Natural killer cell treated with Interleukin-12 subunit alpha and Interleukin-12 subunit beta and Interleukin-15 and Interleukin-18, amount 100 ng/mL, for 72 hours (primary cell): ENCODE data around the gene TMEM219. TPM values are rescaled to one million over a fixed set of nuclear protein-coding genes. Genes with fewer than 3 reads are reported as not detected.

Experiments used
- ATAC-seq, 2 donors: fragments of 150-1000 bp; cut with Tn5 transposase in 1 of 2; sonication (Bioruptor Pico), chemical (Tn5 transposase) in 1 of 2; 2 replicates each; pipeline ENCODE4 v1.10.0; 2021
- DNase-seq: peaks from one replicate; pipeline ENCODE4 v3.0.0; 2022; ENCODE audit warnings: low spot score
- H3K27ac Mint-ChIP-seq, 2 donors: 1 replicate in 1 of 2; 2 replicates in 1 of 2; pipeline ENCODE4 v1.8.0; 2022; ENCODE audit warnings: mixed read lengths in 2 of 2, mild to moderate bottlenecking in 1 of 2, moderate library complexity in 1 of 2
- H3K27me3 Mint-ChIP-seq, 2 donors: 1 replicate in 1 of 2; 2 replicates in 1 of 2; pipeline ENCODE4 v1.8.0; 2022; ENCODE audit warnings: mixed read lengths in 2 of 2
- H3K36me3 Mint-ChIP-seq: one replicate; pipeline ENCODE4 v1.8.0; 2022; ENCODE audit warnings: mixed read lengths
- H3K4me1 Mint-ChIP-seq, 2 donors: 1 replicate in 1 of 2; 2 replicates in 1 of 2; pipeline ENCODE4 v1.8.0; 2022; ENCODE audit warnings: low read depth in 2 of 2, mixed read lengths in 2 of 2, mild to moderate bottlenecking in 1 of 2
- H3K4me3 Mint-ChIP-seq: one replicate; pipeline ENCODE4 v1.8.0; 2022; ENCODE audit warnings: mixed read lengths
- H3K9me3 Mint-ChIP-seq: 2 replicates; pipeline ENCODE4 v1.8.0; 2022; ENCODE audit warnings: mixed read lengths
- total RNA-seq, 2 donors: library from RNA; stranded (reverse); gene quantifications; one replicate each; pipeline ENCODE4 v1.2.3, GENCODE V29; 2022

TMEM219 gene
- total RNA-seq, 2 donors from 2014 or later, result 44.3 to 51.6 TPM

DNA sequence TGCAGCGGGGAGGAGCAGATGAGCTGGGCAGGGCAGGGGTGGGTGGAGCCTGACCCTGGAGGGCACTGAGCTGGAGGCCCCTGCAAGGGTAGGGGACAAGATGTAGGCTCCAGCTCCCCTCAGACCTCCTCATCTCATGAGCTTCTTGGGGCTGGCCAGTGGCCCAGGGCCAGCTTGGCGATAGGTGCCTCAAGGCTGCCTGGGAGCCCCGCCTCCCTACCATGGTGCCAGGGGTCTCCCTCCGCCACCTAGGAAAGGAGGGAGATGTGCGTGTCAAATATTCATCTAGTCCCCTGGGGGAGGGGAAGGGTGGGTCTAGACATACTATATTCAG lies 29.7 kb downstream of the TMEM219 start:
- Mint-ChIP-seq H3K36me3 (peaks cover 6% of the 10 kb centered on the region), H3K27me3 (no peaks in the 10 kb centered on the region), H3K27ac (no peak overlapping the region), H3K4me1 (peaks cover 22 to 24% of the 10 kb centered on the region in 2 donors), H3K9me3 (no peaks in the 10 kb centered on the region), H3K4me3 (no peak overlapping the region)
- no peak for DNase-seq
- no peak for ATAC-seq

DNA sequence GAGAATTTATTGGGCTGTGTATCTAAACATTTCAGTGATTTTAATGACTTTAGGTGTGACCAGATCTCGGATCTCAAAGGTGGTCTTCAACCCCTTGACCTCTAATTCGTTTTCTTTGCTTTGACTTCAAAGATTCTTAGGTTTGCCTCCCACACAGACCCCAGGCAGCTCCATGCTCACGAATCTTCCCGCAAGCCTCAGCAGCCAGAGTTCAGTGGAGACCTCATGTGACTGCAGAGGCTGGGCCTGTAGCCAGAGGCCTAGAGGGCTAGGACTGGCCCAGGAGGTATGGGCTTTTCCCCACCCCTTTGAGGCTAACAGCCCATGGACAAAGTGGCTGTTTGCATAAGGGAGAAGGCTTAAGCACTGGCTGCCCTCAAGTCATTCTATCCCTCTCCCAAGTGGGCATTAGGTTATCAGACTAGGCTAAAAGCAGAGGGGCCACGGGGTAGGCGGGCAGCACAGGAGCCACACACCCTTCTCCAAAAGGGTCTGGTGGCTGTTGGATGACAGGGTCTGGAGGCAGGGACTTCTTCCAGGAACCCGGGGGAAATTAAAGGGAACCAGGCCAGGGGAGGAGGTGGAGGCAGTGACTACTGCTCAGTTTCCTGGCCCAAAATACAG lies 30.6 kb downstream of the TMEM219 start:
- DNase-seq, result no peak
- Mint-ChIP-seq H3K27me3 (no peaks in the 10 kb centered on the region), H3K36me3 (peaks cover 6% of the 10 kb centered on the region), H3K9me3 (no peaks in the 10 kb centered on the region), H3K27ac (peak overlapping the region in 1 of 2 donors; percentile 61), H3K4me1 (peaks cover 27 to 29% of the 10 kb centered on the region in 2 donors), H3K4me3 (no peak overlapping the region)
- ATAC-seq, result no peak

DNA sequence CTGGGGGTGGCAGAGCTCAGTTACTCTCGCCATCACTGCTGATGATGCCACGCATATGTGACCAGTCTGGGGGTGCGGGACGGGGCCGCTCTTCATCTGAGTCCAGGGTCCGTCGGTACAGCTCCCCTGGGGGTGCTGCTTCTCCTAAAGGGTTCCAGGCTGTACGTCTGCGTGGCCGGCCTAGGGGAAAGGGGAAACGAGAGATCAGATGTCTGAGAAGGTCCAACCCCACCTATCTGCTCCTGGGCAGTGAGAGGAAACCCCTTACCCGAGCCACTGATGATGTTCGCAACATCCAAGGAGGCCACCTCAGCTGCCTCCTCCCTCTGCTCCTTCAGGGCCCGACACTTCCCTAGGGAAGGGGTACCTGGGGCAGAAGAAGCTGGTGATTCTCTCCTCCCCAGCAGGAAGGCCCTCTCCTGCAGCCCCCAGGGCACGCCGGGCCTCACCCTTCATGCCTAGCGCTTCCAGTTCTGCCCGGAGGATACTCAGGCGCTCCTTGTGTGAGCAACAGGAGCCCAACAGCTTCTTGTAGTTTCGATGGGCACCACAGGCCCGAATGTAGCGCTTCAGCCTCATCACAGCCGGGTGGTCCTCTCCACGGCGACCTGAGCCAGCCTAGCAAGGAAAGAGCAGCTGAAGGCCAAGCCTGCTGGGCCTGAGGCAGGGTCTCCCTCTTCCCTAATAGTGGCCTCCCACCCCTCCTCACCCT lies 31.5 kb downstream of the TMEM219 start:
- Mint-ChIP-seq H3K9me3 (no peaks in the 10 kb centered on the region), H3K36me3 (peaks cover 6% of the 10 kb centered on the region), H3K27me3 (no peaks in the 10 kb centered on the region), H3K27ac (peak overlapping the region; percentile 96 to 98), H3K4me1 (peaks cover 29 to 31% of the 10 kb centered on the region in 2 donors), H3K4me3 (no peak overlapping the region)
- ATAC-seq (no peak), DNase-seq (peak; percentile 53)

DNA sequence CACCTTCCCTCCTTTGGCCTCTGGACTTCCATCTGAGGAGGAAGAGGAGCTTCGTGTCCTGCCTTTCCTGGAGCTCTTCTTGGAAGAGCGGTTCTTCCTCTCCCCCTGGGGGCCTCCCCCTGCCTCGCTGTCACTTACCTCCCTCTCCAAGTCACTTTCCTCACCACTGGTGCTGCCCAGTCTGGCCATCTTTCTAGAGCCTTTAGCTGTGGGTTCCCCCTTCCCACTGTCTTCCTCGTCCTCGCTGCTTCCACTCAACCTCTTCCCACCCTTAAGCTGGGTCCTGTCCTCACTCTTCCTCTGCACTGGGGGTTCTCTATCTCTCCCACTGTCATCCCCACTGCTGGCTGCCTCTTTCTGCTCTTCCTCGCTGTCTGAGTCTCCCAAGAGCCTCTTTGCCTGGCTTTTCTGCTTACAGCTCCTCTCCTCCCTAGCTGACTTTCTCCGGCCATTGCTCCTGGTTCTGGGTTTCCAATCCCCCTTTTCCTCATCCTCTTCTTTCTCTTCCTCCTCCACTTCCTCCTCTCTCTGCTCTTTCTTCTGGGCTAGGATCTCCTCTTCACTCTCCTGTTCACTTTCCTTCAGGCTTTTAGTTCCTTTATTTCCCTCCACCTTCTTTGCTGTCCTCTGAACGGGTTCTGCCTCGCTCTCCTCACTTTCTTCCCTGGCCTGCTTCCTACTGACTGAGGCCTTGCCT lies 32.2 kb downstream of the TMEM219 start:
- H3K4me3 Mint-ChIP-seq, result peak overlapping the region; percentile 97
- peak overlapping the region; percentile 96 to 98 for H3K27ac Mint-ChIP-seq
- H3K4me1 Mint-ChIP-seq, result peaks cover 27 to 36% of the 10 kb centered on the region in 2 donors
- H3K9me3 Mint-ChIP-seq, result no peaks in the 10 kb centered on the region
- ATAC-seq (no peak), DNase-seq (peak; percentile 51)
- peaks cover 2% of the 10 kb centered on the region for H3K36me3 Mint-ChIP-seq
- no peaks in the 10 kb centered on the region for H3K27me3 Mint-ChIP-seq

DNA sequence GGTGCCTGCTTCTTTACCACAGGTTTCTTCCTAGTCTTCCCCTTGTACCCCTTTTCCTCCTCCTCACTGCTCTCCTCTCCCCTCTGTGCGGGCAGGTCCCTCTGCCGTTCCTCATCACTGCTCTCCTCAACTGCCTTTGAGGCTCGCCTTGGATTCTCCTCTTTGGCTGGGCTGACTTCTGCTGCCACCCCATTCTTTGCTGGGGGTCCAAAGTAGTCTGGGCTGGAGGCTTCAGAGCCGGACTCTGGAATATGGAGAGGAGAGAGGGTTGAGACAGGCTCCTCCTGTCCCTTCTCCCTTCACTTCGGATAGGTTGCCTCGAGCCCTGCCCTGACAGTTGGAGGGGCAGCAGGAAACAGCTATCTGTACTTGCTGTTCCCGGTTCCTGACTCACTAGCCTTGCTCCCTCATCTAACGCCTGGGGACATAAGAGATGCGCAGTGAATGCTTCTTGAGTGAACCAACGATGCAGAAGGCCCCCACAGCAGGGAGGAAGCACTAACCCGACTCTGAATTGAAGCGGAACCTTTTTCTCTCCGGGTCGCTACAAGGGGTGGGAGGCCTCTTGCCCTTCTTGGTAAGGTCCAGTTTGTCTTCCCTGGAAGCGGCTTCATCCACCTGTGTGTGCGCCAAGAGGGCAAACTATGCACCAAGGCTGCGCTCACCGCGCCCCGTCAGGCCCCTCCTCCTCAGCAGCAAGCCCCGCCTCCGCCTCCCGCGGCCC lies 32.9 kb downstream of the TMEM219 start:
- Mint-ChIP-seq H3K27me3 (no peaks in the 10 kb centered on the region), H3K36me3 (no peaks in the 10 kb centered on the region), H3K4me3 (peak overlapping the region; percentile 97), H3K9me3 (no peaks in the 10 kb centered on the region), H3K4me1 (peaks cover 25 to 43% of the 10 kb centered on the region in 2 donors), H3K27ac (peak overlapping the region; percentile 96 to 98)
- DNase-seq (peak; percentile 76), ATAC-seq (peak; percentile 51 to 53)

DNA sequence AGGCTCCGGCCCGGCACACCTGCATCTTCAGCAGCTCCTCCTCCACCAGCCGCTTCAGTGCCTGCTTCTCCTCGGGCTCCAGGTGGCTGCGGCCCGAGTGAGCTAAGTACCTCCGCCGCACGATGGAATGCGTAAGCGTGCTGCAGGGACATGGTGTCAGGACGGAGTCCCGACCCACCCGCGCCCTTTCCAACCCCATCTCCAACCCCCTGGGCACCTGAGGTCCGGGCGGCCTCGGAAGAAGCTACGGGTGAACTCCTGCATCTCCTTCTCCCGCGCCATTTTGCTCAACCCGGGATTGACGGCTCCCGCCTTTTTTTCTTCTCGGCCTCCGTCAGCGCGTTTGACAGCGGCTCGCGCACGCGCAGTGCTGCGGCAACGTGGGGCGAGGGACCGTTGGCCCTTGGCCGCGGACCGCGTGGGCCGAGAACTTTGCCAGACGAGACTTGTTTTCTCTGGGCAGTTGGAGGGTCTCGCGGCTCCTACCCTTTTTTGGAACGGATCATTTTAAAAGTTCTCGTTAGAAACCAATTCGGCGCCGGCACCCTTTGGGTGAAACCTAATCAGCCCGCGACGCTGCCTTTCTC lies 33.5 kb downstream of the TMEM219 start, which contains the start of gene HIRIP3:
HIRIP3 (minus strand) TSS at position 294 of the 587 bp plus-strand sequence; CDS start at position 282, 12 bp downstream.
- DNase-seq, result peak; percentile 91
- Mint-ChIP-seq H3K4me1 (peaks cover 25 to 44% of the 10 kb centered on the region in 2 donors), H3K27ac (peak within 1 kb of the TSS; percentile 96 to 98), H3K9me3 (no peaks in the 10 kb centered on the region), H3K36me3 (no peaks in the 10 kb centered on the region), H3K4me3 (peak within 1 kb of the TSS; percentile 97), H3K27me3 (no peaks in the 10 kb centered on the region)
- peak; percentile 77 to 82 for ATAC-seq

DNA sequence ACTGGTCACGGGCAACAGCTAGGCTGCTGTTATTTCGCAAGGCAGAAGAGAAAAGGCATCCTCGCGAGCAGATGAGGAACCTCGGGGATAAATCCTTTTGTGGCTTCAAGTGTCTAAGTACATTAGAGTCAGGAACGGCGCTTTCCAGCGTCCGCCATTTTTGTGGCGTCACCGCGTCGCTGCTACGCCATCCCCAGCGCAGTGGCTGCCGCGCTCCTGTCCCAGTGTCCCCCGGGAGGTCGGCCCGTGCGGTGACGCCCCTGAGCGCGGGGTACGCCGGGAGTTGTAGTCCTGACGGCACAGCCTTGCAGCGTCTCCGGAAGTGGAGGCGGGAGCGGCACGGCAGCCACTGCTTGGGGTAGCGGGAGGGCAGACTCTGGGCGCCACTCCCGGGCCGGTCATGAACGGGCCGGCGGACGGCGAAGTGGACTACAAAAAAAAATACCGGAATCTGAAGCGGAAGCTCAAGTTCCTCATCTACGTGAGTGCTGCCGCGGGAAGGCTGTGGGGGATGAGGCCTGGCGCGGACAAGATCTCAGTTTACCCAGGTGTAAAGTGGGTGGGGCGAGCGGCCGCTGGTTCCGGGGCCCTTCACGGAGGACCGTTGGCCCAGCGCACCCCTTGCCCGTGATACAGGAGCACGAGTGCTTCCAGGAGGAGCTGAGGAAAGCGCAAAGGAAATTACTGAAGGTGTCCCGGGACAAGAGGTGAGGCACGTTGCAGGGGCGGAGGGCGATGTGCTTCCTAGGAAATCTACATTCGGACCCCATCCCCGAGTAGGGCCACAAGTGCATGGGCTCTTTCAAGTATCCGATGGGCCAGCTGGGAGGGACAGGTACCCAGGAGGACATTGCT lies 34.3 kb downstream of the TMEM219 start, which contains the start of gene INO80E:
INO80E (plus strand) TSS at position 331 of the 855 bp plus-strand sequence; CDS start at position 401, 70 bp downstream.
- no peaks in the 10 kb centered on the region for H3K27me3 Mint-ChIP-seq
- DNase-seq, result peak; percentile 100
- peak within 1 kb of the TSS; percentile 97 for H3K4me3 Mint-ChIP-seq
- peak within 1 kb of the TSS; percentile 96 to 98 for H3K27ac Mint-ChIP-seq
- H3K9me3 Mint-ChIP-seq, result no peaks in the 10 kb centered on the region
- H3K36me3 Mint-ChIP-seq, result no peaks in the 10 kb centered on the region
- peaks cover 25 to 44% of the 10 kb centered on the region in 2 donors for H3K4me1 Mint-ChIP-seq
- peak; percentile 99 to 100 for ATAC-seq

DNA sequence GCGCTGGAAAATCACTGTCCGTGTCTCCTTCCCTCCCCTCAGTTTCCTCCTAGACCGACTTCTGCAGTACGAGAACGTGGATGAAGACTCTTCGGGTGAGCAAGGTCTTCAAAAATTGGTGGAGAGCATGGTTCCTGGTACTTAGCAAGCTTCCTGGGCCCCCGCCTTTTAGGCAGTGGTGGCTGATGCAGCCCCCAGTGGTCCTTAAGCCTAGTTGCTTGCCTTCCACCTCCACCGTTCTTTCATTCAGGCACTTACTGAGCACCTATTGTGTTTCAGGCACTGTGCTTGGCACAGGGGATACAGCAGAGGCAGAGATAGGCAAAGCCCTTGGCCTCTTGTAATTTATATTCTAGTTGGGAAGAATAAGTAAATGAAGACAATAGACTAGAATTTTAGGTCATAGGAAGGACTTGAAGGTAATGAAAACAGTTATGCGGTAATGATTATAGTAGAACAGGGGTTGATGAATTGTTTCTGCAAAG lies 34.9 kb downstream of the TMEM219 start:
- no peak for ATAC-seq
- H3K36me3 Mint-ChIP-seq, result no peaks in the 10 kb centered on the region
- H3K27me3 Mint-ChIP-seq, result no peaks in the 10 kb centered on the region
- peaks cover 27 to 45% of the 10 kb centered on the region in 2 donors for H3K4me1 Mint-ChIP-seq
- peak overlapping the region; percentile 96 to 98 for H3K27ac Mint-ChIP-seq
- H3K9me3 Mint-ChIP-seq, result no peaks in the 10 kb centered on the region
- DNase-seq, result no peak
- H3K4me3 Mint-ChIP-seq, result peak overlapping the region; percentile 97

DNA sequence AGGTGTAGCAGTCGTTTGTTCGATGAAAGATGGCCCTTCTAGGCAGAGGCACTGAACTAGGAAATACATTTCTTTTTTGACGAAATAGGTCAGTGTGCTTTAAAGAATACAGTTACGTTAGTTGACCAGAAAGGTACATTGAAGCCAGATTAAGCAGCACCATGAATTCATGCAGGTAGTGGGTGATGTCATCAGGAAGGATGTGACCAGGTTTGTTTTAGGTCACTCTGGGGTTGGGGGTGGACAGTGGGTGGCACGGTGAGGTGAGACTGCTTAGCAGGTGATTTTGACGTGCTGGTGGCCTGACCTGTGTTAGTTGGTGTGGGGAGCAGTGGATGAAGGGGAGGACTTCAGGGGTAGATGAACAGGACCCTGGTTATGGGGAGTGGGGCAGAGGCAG lies 37.7 kb downstream of the TMEM219 start:
- no peak for ATAC-seq
- H3K27ac Mint-ChIP-seq, result no peak overlapping the region
- H3K4me1 Mint-ChIP-seq, result peaks cover 25 to 43% of the 10 kb centered on the region in 2 donors
- H3K4me3 Mint-ChIP-seq, result no peak overlapping the region
- DNase-seq, result no peak
- no peaks in the 10 kb centered on the region for H3K27me3 Mint-ChIP-seq
- no peaks in the 10 kb centered on the region for H3K9me3 Mint-ChIP-seq
- peaks cover 5% of the 10 kb centered on the region for H3K36me3 Mint-ChIP-seq

DNA sequence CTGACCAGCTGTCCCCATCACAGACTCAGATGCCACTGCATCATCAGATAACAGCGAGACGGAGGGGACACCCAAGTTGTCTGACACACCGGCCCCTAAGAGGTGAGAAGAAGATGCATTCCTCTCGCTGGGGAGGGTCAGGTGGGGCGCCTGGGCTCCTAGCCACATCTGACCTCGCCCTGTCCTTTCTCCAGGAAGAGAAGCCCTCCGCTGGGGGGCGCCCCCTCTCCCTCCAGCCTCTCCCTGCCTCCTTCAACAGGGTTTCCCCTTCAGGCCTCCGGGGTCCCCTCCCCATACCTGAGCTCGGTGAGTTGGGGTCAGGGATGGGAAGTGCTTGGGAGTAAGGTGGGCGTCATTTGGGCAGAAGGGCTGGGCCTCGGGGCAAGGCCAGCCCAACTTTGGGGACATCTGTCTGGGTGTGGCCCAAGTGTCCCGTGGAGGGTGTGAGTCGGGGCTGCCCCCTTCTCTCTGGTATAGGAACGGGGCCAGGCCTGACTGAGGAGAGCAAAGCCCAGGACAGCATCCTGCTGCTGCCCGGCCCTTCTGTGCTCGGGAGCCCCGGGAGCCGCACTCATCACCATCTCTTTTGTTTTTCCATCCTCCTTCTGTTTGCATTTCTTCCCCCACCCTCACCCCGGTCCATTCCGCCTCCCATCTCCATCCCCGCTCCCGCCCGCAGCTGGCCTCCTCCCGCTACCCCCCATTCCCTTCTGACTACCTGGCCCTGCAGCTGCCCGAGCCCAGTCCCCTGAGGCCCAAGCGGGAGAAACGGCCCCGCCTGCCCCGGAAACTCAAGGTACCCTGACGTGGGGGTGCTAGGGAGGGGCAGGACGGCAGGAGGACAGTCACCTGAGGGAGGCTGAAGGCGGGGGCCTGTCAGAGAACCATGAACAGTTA lies 39.1 kb downstream of the TMEM219 start:
- H3K36me3 Mint-ChIP-seq, result peaks cover 5% of the 10 kb centered on the region

DNA sequence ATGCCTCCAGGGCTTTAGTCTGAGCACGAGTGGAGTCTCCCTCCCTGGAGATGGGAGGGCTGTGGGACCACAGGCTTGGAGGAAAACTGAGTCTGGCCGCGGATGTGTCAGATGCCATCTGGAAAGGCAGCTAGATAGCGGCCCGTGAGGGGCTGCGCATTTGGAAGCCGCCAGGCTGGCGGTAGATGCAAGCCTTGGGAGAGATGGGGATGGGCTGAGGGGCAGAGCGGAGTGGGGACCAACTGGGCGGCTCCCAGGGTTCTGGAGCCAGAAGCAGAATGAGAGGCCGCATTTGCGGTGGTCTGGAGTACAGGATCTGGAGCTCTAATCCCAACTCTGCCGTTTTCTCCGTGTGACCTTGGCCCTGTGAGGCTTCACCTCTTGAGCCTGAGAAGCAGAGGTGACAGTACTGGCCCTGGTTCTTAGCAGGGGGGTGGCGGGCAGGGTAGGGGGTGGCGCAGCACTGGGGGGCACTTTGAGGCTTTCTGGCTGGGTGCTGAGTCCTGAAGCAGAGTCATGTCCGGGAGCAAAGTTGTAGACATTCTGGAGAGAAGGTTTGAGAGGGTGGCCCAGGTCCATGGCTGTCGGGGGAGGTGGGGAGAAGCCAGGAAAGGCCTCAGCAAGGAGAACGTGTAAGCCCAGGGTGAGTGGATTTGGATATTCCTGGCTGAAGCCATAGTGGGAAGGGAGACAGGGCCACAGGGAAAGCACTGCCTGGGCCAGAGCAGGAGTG lies 40.9 kb downstream of the TMEM219 start:
- Mint-ChIP-seq H3K4me1 (peaks cover 9 to 24% of the 10 kb centered on the region in 2 donors), H3K9me3 (no peaks in the 10 kb centered on the region), H3K4me3 (no peak overlapping the region), H3K36me3 (peaks cover 5% of the 10 kb centered on the region), H3K27me3 (no peaks in the 10 kb centered on the region), H3K27ac (peak overlapping the region; percentile 19 to 70)
- DNase-seq, result peak; percentile 51
- ATAC-seq, result no peak

More for the DNA sequence above, 39.1 kb downstream of the TMEM219 start:
- DNase-seq, result peak; percentile 60
- H3K4me3 Mint-ChIP-seq, result no peak overlapping the region
- no peaks in the 10 kb centered on the region for H3K9me3 Mint-ChIP-seq
- no peaks in the 10 kb centered on the region for H3K27me3 Mint-ChIP-seq
- H3K27ac Mint-ChIP-seq, result no peak overlapping the region
- ATAC-seq, result no peak
- peaks cover 20 to 34% of the 10 kb centered on the region in 2 donors for H3K4me1 Mint-ChIP-seq
